Transverse colon (tissue), 4 donors: ENCODE measurements around the gene HES4. TPM values are rescaled to one million over a fixed set of nuclear protein-coding genes. Genes with fewer than 3 reads are reported as not detected.
"Not testable (repeated sequence)": the region's sequence is repeated elsewhere in the genome, so short reads cannot be mapped to it uniquely, and the experiment has no call there.

Experiments
- DNase-seq: peaks from one replicate; pipeline ENCODE4 v3.0.0-alpha.2; 2019
- H3K27ac ChIP-seq, 4 donors: fragments of 200-600 bp; sonication (generic); 2 replicates each; pipeline ENCODE4 v1.5.1; 2016 to 2018; ENCODE audit warnings: inconsistent platforms in 4 of 4
- H3K27me3 ChIP-seq: fragments of 200-600 bp; sonication (generic); 2 replicates; pipeline ENCODE4 v1.5.1; 2017; ENCODE audit warnings: inconsistent platforms
- H3K36me3 ChIP-seq, 4 donors: fragments of 200-600 bp; sonication (generic); 2 replicates each; pipeline ENCODE4 v1.5.1; 2017 to 2019; ENCODE audit warnings: inconsistent platforms in 4 of 4
- H3K4me1 ChIP-seq, 4 donors: fragments of 200-600 bp; sonication (generic); 2 replicates each; pipeline ENCODE4 v1.5.1; 2017 to 2020; ENCODE audit warnings: inconsistent platforms in 4 of 4
- H3K4me3 ChIP-seq, 4 donors: fragments of 200-600 bp; sonication (generic); 1 replicate in 1 of 4; 2 replicates in 3 of 4; pipeline versions ENCODE4 v1.5.1 to v1.6.1; 2017 to 2019; ENCODE audit warnings: inconsistent platforms in 4 of 4
- H3K9me3 ChIP-seq, 2 donors: fragments of 200-600 bp; sonication (generic); 2 replicates each; pipeline ENCODE4 v1.5.1; 2017 to 2019; ENCODE audit warnings: inconsistent platforms in 2 of 2
- CTCF ChIP-seq, 5 experiments: fragments of 200-600 bp in 3 of 5; fragments of 450-650 bp in 2 of 5; sonication (generic) in 3 of 5; IDR thresholded peaks; 1 replicate in 2 of 5; 2 replicates in 3 of 5; pipeline ENCODE4 v1.5.1; 2016 to 2017; ENCODE audit warnings: antibody characterized with exemption in 5 of 5, inconsistent platforms in 3 of 5, mild to moderate bottlenecking in 2 of 5, moderate library complexity in 1 of 5
- EP300 ChIP-seq: sonication (generic); formaldehyde crosslinking; IDR thresholded peaks from one replicate; pipeline ENCODE4 v1.6.1; 2017; ENCODE audit warnings: antibody characterized with exemption, low read depth
- POLR2A ChIP-seq: fragments of 450-650 bp; IDR thresholded peaks from one replicate; pipeline ENCODE4 v1.6.1; 2016; ENCODE audit warnings: antibody characterized with exemption, mild to moderate bottlenecking, moderate library complexity
- POLR2AphosphoS5 ChIP-seq, 3 donors: sonication (generic); formaldehyde crosslinking; IDR thresholded peaks; one replicate each; pipeline ENCODE4 v1.6.1; 2016; ENCODE audit warnings: antibody characterized with exemption in 3 of 3
- WGBS, 2 donors: methylation state at CpG; one replicate each; pipeline ENCODE4 v1.1.5; 2018; ENCODE audit warnings: low coverage in 1 of 2; 5-methylcytosine and 5-hydroxymethylcytosine counted together
- in situ Hi-C, 4 donors: fragments of 200-750 bp; cut with MboI; loops; one replicate each; pipeline versions ENCODE4 v1.15.0 to v1.15.1; 2017; ENCODE audit warnings: low sequenced_read_pairs in 3 of 4, low pct_ligation_motif_present in 1 of 4, low pct_unique_long_range_greater_than_20kb in 1 of 4
- intact Hi-C: fragments of 100-400 bp; cut with DNase I; formaldehyde crosslinking; loops from one replicate; pipeline ENCODE4 v1.15.1; 2023; ENCODE audit warnings: low total_unique reads
- total RNA-seq, 4 donors: library from RNA; depleted of rRNA; stranded (reverse); fragments of >200 nt; gene quantifications; one replicate each; pipeline ENCODE4 v1.1.0, GENCODE V29; 2016

HES4 gene
- total RNA-seq, 4 donors from 2014 or later: 10.8 to 140 (median 15.7) TPM

GRCh38 chr1:978069-978834 lies 21.6 kb downstream of the HES4 start:
- Histone ChIP-seq H3K27me3 (peaks cover 58% of the 10 kb centered on the region), H3K9me3 (no peaks in the 10 kb centered on the region), H3K4me1 (peaks cover 0 to 9% (median 7%) of the 10 kb centered on the region in 4 donors), H3K4me3 (no peak overlapping the region), H3K27ac (no peak overlapping the region), H3K36me3 (no peaks in the 10 kb centered on the region)
- WGBS, 2 donors: 71% methylated on average over 31 of the region's 44 CpGs; no CpG with 5 or more reads in 1 of the 2 donors
- intact Hi-C loops: no loop called here
- TF ChIP-seq POLR2AphosphoS5 (IDR thresholded peaks at IDR 0.05) (no peak), POLR2A (no peak), EP300 (no peak), CTCF (IDR thresholded peaks at IDR 0.05) (no peak)
- in situ Hi-C loops: no loop called here
- DNase-seq: no peak

GRCh38 chr1:976791-977190 lies 23.1 kb downstream of the HES4 start:
- H3K36me3 ChIP-seq, H3K27ac ChIP-seq, in situ Hi-C loops, DNase-seq, H3K4me3 ChIP-seq, intact Hi-C loops, H3K9me3 ChIP-seq, H3K4me1 ChIP-seq: not testable (repeated sequence)
- peaks cover 58% of the 10 kb centered on the region for H3K27me3 ChIP-seq
- WGBS, 2 donors: no CpG with 5 or more reads among the region's 39 CpGs

GRCh38 chr1:975896-976683 lies 23.8 kb downstream of the HES4 start:
- in situ Hi-C loops: no loop called here
- peak; percentile 67 for DNase-seq
- intact Hi-C loops: no loop called here
- Histone ChIP-seq H3K27me3 (peaks cover 58% of the 10 kb centered on the region), H3K36me3 (no peaks in the 10 kb centered on the region), H3K4me3 (peak overlapping the region in 2 of 4 donors; percentile 30 to 44), H3K27ac (peak overlapping the region in 3 of 4 donors; percentile 43 to 60 (median 56)), H3K4me1 (peaks cover 0 to 9% (median 7%) of the 10 kb centered on the region in 4 donors), H3K9me3 (no peaks in the 10 kb centered on the region)
- 9% methylated on average over 39 of the region's 40 CpGs; no CpG with 5 or more reads in 1 of the 2 donors for WGBS, 2 donors
- TF ChIP-seq POLR2A (no peak), CTCF (IDR thresholded peaks at IDR 0.05) (peak; percentile 53 to 85 (median 77))

GRCh38 chr1:975365-975764 lies 24.5 kb downstream of the HES4 start:
- Histone ChIP-seq H3K27me3 (peaks cover 58% of the 10 kb centered on the region), H3K27ac (no peak overlapping the region), H3K9me3 (no peaks in the 10 kb centered on the region), H3K36me3 (no peaks in the 10 kb centered on the region), H3K4me3 (no peak overlapping the region), H3K4me1 (peaks cover 0 to 9% (median 7%) of the 10 kb centered on the region in 4 donors)
- TF ChIP-seq EP300: no peak
- TF ChIP-seq CTCF (IDR thresholded peaks at IDR 0.05): no peak
- TF ChIP-seq POLR2AphosphoS5 (IDR thresholded peaks at IDR 0.05): no peak
- DNase-seq: no peak
- in situ Hi-C loops (no loop called here), intact Hi-C loops (no loop called here)
- WGBS, 2 donors: 54% methylated on average over 7 of the region's 9 CpGs; no CpG with 5 or more reads in 1 of the 2 donors
